Suprapubic skin (tissue), 4 donors: ENCODE measurements around the gene C2CD3. TPM values are rescaled to one million over a fixed set of nuclear protein-coding genes. Genes with fewer than 3 reads are reported as not detected.

ENCODE experiments used
- DNase-seq, 2 donors: peaks; one replicate each; pipeline ENCODE4 v3.0.0-alpha.2; 2019; ENCODE audit warnings: low spot score in 2 of 2
- H3K27ac ChIP-seq: fragments of 200-600 bp; sonication (generic); one replicate; pipeline ENCODE4 v1.5.1; 2019
- H3K27me3 ChIP-seq: fragments of 200-600 bp; sonication (generic); one replicate; pipeline ENCODE4 v1.5.1; 2019
- H3K36me3 ChIP-seq: fragments of 200-600 bp; sonication (generic); one replicate; pipeline ENCODE4 v1.5.1; 2019
- H3K4me1 ChIP-seq: fragments of 200-600 bp; sonication (generic); one replicate; pipeline ENCODE4 v1.5.1; 2019
- H3K4me3 ChIP-seq: fragments of 200-600 bp; sonication (generic); one replicate; pipeline ENCODE4 v1.5.1; 2019; ENCODE audit warnings: mild to moderate bottlenecking
- H3K9me3 ChIP-seq: fragments of 200-600 bp; sonication (generic); one replicate; pipeline ENCODE4 v1.5.1; 2019
- CTCF ChIP-seq, 2 donors: fragments of 200-600 bp in 1 of 2; fragments of 450-650 bp in 1 of 2; sonication (generic) in 1 of 2; IDR thresholded peaks; one replicate each; pipeline ENCODE4 v1.5.1; 2016 to 2019; ENCODE audit warnings: antibody characterized with exemption in 2 of 2, mild to moderate bottlenecking in 1 of 2, moderate library complexity in 1 of 2
- EP300 ChIP-seq: sonication (generic); formaldehyde crosslinking; IDR thresholded peaks from one replicate; pipeline ENCODE4 v1.6.1; 2017; ENCODE audit warnings: antibody characterized with exemption
- POLR2A ChIP-seq, 2 donors: fragments of 450-650 bp; IDR thresholded peaks; one replicate each; pipeline ENCODE4 v1.6.1; 2017; ENCODE audit warnings: antibody characterized with exemption in 2 of 2, mild to moderate bottlenecking in 2 of 2, moderate library complexity in 2 of 2
- POLR2AphosphoS5 ChIP-seq, 3 donors: sonication (generic); formaldehyde crosslinking; IDR thresholded peaks; one replicate each; pipeline ENCODE4 v1.6.1; 2017; ENCODE audit warnings: antibody characterized with exemption in 3 of 3
- WGBS: methylation state at CpG from one replicate; pipeline ENCODE4 v1.1.5; 2018; 5-methylcytosine and 5-hydroxymethylcytosine counted together
- total RNA-seq, 4 donors: library from RNA; depleted of rRNA; stranded (reverse); fragments of >200 nt; gene quantifications; one replicate each; pipeline ENCODE4 v1.1.0, GENCODE V29; 2016

The C2CD3 gene
- total RNA-seq, 4 donors from 2014 or later = 16.9 to 41.3 (median 29.2) TPM

GRCh38 chr11:73963861-73964260 is 206.9 kb downstream of the C2CD3 start:
- Histone ChIP-seq H3K4me3 (no peak overlapping the region), H3K9me3 (no peaks in the 10 kb centered on the region), H3K36me3 (no peaks in the 10 kb centered on the region), H3K27ac (no peak overlapping the region), H3K27me3 (no peaks in the 10 kb centered on the region), H3K4me1 (peaks cover 7% of the 10 kb centered on the region)
- TF ChIP-seq POLR2AphosphoS5 (IDR thresholded peaks at IDR 0.05) (no peak), CTCF (IDR thresholded peaks at IDR 0.05) (no peak), POLR2A (IDR thresholded peaks at IDR 0.05) (no peak), EP300 (no peak)
- WGBS = 73% methylated on average over 8 of the region's 8 CpGs
- no peak for DNase-seq

Other genes starting within 250 kb of the C2CD3 start
- gene DNAJB13, start 220.0 kb downstream of the C2CD3 start, total RNA-seq = not detected
- gene UCP2, start 188.2 kb downstream of the C2CD3 start, total RNA-seq = 10 to 100 TPM in 2 of 4 donors, 1 to 10 TPM in 2; 9.8 to 27.3 (median 12.9) TPM
- gene UCP3, start 161.9 kb downstream of the C2CD3 start, total RNA-seq = 1 to 10 TPM; 2.3 to 6.6 (median 3.9) TPM
- 10 to 100 TPM; 31.3 to 47.1 (median 40.6) TPM for gene PPME1, start 287 bp upstream of the C2CD3 start, total RNA-seq
- gene P4HA3, start 140.6 kb upstream of the C2CD3 start, total RNA-seq = under 1 TPM in 1 of 4 donors, not detected in 3; 0.42 TPM
- 1 to 10 TPM in 3 of 4 donors, under 1 TPM in 1; 0.91 to 3.9 (median 2.0) TPM for gene PGM2L1, start 227.4 kb upstream of the C2CD3 start, total RNA-seq